ENCODE data around the gene SPINK4.

Gene SPINK4

GRCh38 chr9:33265211-33265865 is 25.4 kb downstream of the SPINK4 start:
- H3K36me3 ChIP-seq (ENCODE audit: control insufficient read depth, insufficient read depth, low read length): no peaks in the 10 kb centered on the region
- H3K27ac ChIP-seq: peak overlapping the region; percentile 75

GRCh38 chr9:33267151-33267767 is 27.3 kb downstream of the SPINK4 start:
- no peak overlapping the region for H3K9ac ChIP-seq
- no peaks in the 10 kb centered on the region for H3K9me3 ChIP-seq (ENCODE audit: control insufficient read depth, low read length)
- H3K36me3 ChIP-seq (ENCODE audit: control insufficient read depth, insufficient read depth, low read length): no peaks in the 10 kb centered on the region
- no peaks in the 10 kb centered on the region for H3K27me3 ChIP-seq (ENCODE audit: control insufficient read depth, insufficient read depth, low read length)
- no peak overlapping the region for H3K4me2 ChIP-seq (ENCODE audit: low read length)
- H3K4me1 ChIP-seq: peaks cover 3% of the 10 kb centered on the region
- H3K79me2 ChIP-seq: peaks cover 4% of the 10 kb centered on the region
- TF ChIP-seq CTCF (IDR thresholded peaks at IDR 0.05): no peak
- H3K27ac ChIP-seq: no peak overlapping the region
- H2AFZ ChIP-seq: no peak overlapping the region
- no peak overlapping the region for H3K4me3 ChIP-seq (ENCODE audit: low read depth, low read length)

More at GRCh38 chr9:33265211-33265865, 25.4 kb downstream of the SPINK4 start:
- peak overlapping the region; percentile 92 for H3K4me3 ChIP-seq (ENCODE audit: low read depth, low read length)
- H3K4me1 ChIP-seq: peaks cover 3% of the 10 kb centered on the region
- peaks cover 4% of the 10 kb centered on the region for H3K79me2 ChIP-seq
- peak overlapping the region; percentile 89 for H3K4me2 ChIP-seq (ENCODE audit: low read length)
- no peaks in the 10 kb centered on the region for H3K9me3 ChIP-seq (ENCODE audit: control insufficient read depth, low read length)
- no peak for TF ChIP-seq CTCF (IDR thresholded peaks at IDR 0.05)
- no peaks in the 10 kb centered on the region for H3K27me3 ChIP-seq (ENCODE audit: control insufficient read depth, insufficient read depth, low read length)
- H2AFZ ChIP-seq: peak overlapping the region; percentile 64
- H3K9ac ChIP-seq: no peak overlapping the region

- Histone ChIP-seq H3K9me3 (ENCODE audit: control insufficient read depth, low read length) (no peaks in the 10 kb centered on the region), H3K4me2 (ENCODE audit: low read length) (no peak overlapping the region), H3K27me3 (ENCODE audit: control insufficient read depth, insufficient read depth, low read length) (no peaks in the 10 kb centered on the region), H3K4me1 (no peaks in the 10 kb centered on the region), H3K4me3 (ENCODE audit: low read depth, low read length) (no peak overlapping the region), H3K79me2 (peaks cover 2% of the 10 kb centered on the region), H2AFZ (no peak overlapping the region), H3K9ac (no peak overlapping the region), H3K36me3 (ENCODE audit: control insufficient read depth, insufficient read depth, low read length) (no peaks in the 10 kb centered on the region), H3K27ac (no peak overlapping the region)
- no peak for TF ChIP-seq CTCF (IDR thresholded peaks at IDR 0.05)
Observed at GRCh38 chr9:33270146-33270545, 30.2 kb downstream of the SPINK4 start.

GRCh38 chr9:33272061-33272460 is 32.1 kb downstream of the SPINK4 start:
- no peaks in the 10 kb centered on the region for H3K4me1 ChIP-seq
- H3K27ac ChIP-seq: no peak overlapping the region
- H3K9ac ChIP-seq: no peak overlapping the region
- H3K79me2 ChIP-seq: no peaks in the 10 kb centered on the region
- H3K4me3 ChIP-seq (ENCODE audit: low read depth, low read length): no peak overlapping the region
- no peak overlapping the region for H2AFZ ChIP-seq
- no peaks in the 10 kb centered on the region for H3K36me3 ChIP-seq (ENCODE audit: control insufficient read depth, insufficient read depth, low read length)
- no peaks in the 10 kb centered on the region for H3K27me3 ChIP-seq (ENCODE audit: control insufficient read depth, insufficient read depth, low read length)
- H3K9me3 ChIP-seq (ENCODE audit: control insufficient read depth, low read length): no peaks in the 10 kb centered on the region
- H3K4me2 ChIP-seq (ENCODE audit: low read length): no peak overlapping the region
- no peak for TF ChIP-seq CTCF (IDR thresholded peaks at IDR 0.05)

Data from parathyroid adenoma (tissue), 2 donors.